Osteoblast (primary cell): Measurements from ENCODE around the gene PIK3R5. TPM values are rescaled to one million over a fixed set of nuclear protein-coding genes. Genes with fewer than 3 reads are reported as not detected.

Experiments used
- DNase-seq: peaks from one replicate; pipeline ENCODE4 v3.0.0; 2011; ENCODE audit warnings: low spot score, mixed read lengths; ENCODE audit not compliant: insufficient read length; ENCODE audit errors: missing footprints
- H2AFZ ChIP-seq: 2 replicates; pipeline ENCODE4 v1.6.0; 2011; ENCODE audit warnings: mild to moderate bottlenecking, low read length
- H3K27ac ChIP-seq: 2 replicates; pipeline ENCODE4 v1.5.1; 2011; ENCODE audit warnings: mild to moderate bottlenecking, low read depth, low read length, moderate library complexity
- H3K27me3 ChIP-seq: 2 replicates; pipeline ENCODE4 v1.6.0; 2012; ENCODE audit warnings: mild to moderate bottlenecking, control low read depth, inconsistent platforms, low read length, moderate library complexity; ENCODE audit not compliant: insufficient read depth
- H3K36me3 ChIP-seq: 2 replicates; pipeline ENCODE4 v1.5.1; 2011; ENCODE audit warnings: mild to moderate bottlenecking, low read length, control low read depth, moderate library complexity; ENCODE audit not compliant: insufficient read depth
- H3K4me1 ChIP-seq: 2 replicates; pipeline ENCODE4 v1.5.1; 2011; ENCODE audit warnings: mild to moderate bottlenecking, low read length, control low read depth, moderate library complexity; ENCODE audit not compliant: insufficient read depth
- H3K4me2 ChIP-seq: 2 replicates; pipeline ENCODE4 v1.6.0; 2011; ENCODE audit warnings: mild to moderate bottlenecking, low read length; ENCODE audit not compliant: insufficient read depth
- H3K4me3 ChIP-seq: fragments of 200-600 bp; sonication (generic); 3 replicates; pipeline ENCODE4 v1.5.1; 2012; ENCODE audit warnings: mild to moderate bottlenecking, low read length, inconsistent platforms; ENCODE audit not compliant: insufficient read depth
- H3K79me2 ChIP-seq: 2 replicates; pipeline ENCODE4 v1.6.0; 2012; ENCODE audit warnings: mild to moderate bottlenecking, low read length, control low read depth, inconsistent platforms; ENCODE audit not compliant: insufficient read depth
- H3K9me3 ChIP-seq: 2 replicates; pipeline ENCODE4 v1.5.1; 2011; ENCODE audit warnings: low read depth, low read length, control low read depth
- H4K20me1 ChIP-seq: 2 replicates; pipeline ENCODE4 v1.6.0; 2012; ENCODE audit warnings: mild to moderate bottlenecking, low read length, control low read depth; ENCODE audit not compliant: insufficient read depth
- CTCF ChIP-seq: IDR thresholded peaks from 2 replicates; pipeline ENCODE4 v1.5.1; 2011; ENCODE audit warnings: mild to moderate bottlenecking, low read depth, low read length, moderate library complexity; ENCODE audit errors: extremely low read depth
- total RNA-seq: library from RNA; depleted of rRNA; stranded (reverse); fragments of >200 nt; gene quantifications from 2 replicates; pipeline ENCODE4 v1.2.3, GENCODE V29; 2012

Gene PIK3R5
- total RNA-seq, 1 donor, result 0.36 TPM

- Histone ChIP-seq H3K36me3 (no peaks in the 10 kb centered on the region), H3K4me1 (no peaks in the 10 kb centered on the region), H3K4me3 (no peak overlapping the region), H3K9me3 (no peaks in the 10 kb centered on the region), H2AFZ (no peak overlapping the region), H4K20me1 (no peaks in the 10 kb centered on the region), H3K4me2 (no peak overlapping the region), H3K27ac (no peak overlapping the region), H3K27me3 (no peaks in the 10 kb centered on the region), H3K79me2 (no peaks in the 10 kb centered on the region)
- TF ChIP-seq CTCF, result no peak
- DNase-seq, result no peak
These were observed 14.2 kb upstream of the PIK3R5 start for GRCh38 chr17:8979715-8980114.

DNA sequence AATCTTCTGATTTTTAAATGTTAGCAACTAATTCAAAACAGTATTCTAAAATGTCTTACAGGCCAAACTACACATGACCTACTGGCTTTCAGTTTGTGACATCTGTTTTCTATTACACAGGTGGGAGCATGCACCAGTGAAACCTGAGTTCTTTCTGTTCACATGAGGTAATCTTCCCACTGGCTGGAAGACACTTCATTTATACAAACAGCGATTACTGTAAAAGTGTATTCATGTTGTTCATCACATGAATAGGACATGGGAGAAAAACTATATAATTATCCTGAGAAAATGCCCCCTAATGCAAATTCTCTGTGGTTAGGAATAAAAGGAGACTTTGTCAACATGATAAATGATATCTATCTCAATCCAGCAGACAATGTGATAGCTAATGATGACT, 11.1 kb upstream of the PIK3R5 start:
- Histone ChIP-seq H3K4me2 (no peak overlapping the region), H3K9me3 (no peaks in the 10 kb centered on the region)
- DNase-seq, result no peak

GRCh38 chr17:8975091-8975725, 9.7 kb upstream of the PIK3R5 start:
- no peak for TF ChIP-seq CTCF
- Histone ChIP-seq H4K20me1 (no peaks in the 10 kb centered on the region), H2AFZ (no peak overlapping the region), H3K27ac (no peak overlapping the region), H3K9me3 (no peaks in the 10 kb centered on the region), H3K27me3 (no peaks in the 10 kb centered on the region), H3K4me3 (no peak overlapping the region), H3K36me3 (no peaks in the 10 kb centered on the region), H3K4me1 (no peaks in the 10 kb centered on the region), H3K79me2 (no peaks in the 10 kb centered on the region), H3K4me2 (no peak overlapping the region)
- DNase-seq, result no peak

More for the DNA sequence above, 11.1 kb upstream of the PIK3R5 start:
- H2AFZ ChIP-seq, result no peak overlapping the region
- no peak for TF ChIP-seq CTCF
- H3K4me1 ChIP-seq, result no peaks in the 10 kb centered on the region
- no peaks in the 10 kb centered on the region for H4K20me1 ChIP-seq
- H3K4me3 ChIP-seq, result no peak overlapping the region
- no peaks in the 10 kb centered on the region for H3K36me3 ChIP-seq
- no peaks in the 10 kb centered on the region for H3K79me2 ChIP-seq
- H3K27ac ChIP-seq, result no peak overlapping the region
- H3K27me3 ChIP-seq, result no peaks in the 10 kb centered on the region

DNA sequence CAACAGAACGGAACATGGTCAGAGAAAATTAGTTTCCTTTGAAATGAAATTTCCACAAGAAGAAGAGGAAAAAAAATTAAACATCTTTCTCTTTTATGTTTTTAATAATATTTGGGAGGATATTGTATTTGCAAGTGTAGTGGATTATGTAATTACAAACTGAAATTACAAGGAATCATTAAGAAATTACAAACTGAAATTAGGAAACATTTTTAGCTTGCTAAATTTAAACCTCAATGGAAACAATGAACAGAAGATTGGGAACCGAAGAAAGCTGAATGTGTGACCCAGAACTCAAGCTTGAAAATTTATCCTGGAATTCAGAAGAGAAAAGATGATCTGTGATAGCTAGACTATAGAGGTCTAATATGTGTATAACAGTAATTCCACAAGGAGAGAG, 4.4 kb upstream of the PIK3R5 start:
- Histone ChIP-seq H3K9me3 (no peaks in the 10 kb centered on the region), H3K79me2 (no peaks in the 10 kb centered on the region), H2AFZ (no peak overlapping the region), H3K4me2 (no peak overlapping the region), H4K20me1 (no peaks in the 10 kb centered on the region), H3K27me3 (peaks cover 14% of the 10 kb centered on the region), H3K4me3 (no peak overlapping the region), H3K36me3 (no peaks in the 10 kb centered on the region), H3K4me1 (no peaks in the 10 kb centered on the region), H3K27ac (no peak overlapping the region)
- no peak for DNase-seq
- TF ChIP-seq CTCF, result no peak
